ENCODE data around the gene DNAJB1.

DNA sequence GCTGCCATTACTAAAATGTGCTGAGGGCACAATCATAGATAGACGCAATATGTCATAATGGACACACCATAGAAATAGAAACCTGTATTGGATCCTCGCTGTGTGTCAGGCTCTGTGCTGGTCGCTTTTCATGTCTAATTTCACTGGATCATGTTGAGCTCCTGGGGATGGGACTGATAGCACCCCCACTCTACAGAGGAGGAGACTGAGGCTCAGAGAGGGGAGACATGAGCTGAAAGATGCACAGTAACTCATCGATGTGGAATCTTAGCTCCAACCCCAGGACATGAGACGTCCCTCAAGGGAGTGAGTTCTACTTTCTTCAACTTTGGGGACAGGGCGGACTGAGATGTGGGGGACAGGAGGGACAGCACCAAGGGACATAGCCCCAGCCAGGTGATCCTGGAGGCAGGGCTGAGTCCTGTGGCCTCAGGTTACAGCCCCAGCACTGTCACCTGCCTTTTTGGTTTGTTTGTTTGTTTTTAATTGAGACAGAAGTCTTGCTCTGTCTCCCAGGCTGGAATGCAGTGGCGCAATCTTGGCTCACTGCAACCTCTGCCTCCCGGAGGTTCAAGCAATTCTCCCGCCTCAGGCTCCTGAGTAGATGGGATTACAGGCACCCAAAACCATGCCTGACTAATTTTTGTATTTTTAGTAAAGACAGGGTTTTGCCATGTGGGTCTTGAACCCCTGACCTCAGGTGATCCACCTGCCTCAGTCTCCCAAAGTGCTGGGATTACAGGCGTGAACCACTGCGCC is 15.7 kb downstream of the DNAJB1 start:
- TF ChIP-seq, protein P1, sequence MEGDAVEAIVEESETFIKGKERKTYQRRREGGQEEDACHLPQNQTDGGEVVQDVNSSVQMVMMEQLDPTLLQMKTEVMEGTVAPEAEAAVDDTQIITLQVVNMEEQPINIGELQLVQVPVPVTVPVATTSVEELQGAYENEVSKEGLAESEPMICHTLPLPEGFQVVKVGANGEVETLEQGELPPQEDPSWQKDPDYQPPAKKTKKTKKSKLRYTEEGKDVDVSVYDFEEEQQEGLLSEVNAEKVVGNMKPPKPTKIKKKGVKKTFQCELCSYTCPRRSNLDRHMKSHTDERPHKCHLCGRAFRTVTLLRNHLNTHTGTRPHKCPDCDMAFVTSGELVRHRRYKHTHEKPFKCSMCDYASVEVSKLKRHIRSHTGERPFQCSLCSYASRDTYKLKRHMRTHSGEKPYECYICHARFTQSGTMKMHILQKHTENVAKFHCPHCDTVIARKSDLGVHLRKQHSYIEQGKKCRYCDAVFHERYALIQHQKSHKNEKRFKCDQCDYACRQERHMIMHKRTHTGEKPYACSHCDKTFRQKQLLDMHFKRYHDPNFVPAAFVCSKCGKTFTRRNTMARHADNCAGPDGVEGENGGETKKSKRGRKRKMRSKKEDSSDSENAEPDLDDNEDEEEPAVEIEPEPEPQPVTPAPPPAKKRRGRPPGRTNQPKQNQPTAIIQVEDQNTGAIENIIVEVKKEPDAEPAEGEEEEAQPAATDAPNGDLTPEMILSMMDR (optimal IDR thresholded peaks at IDR 0.05 in 1 of 3, IDR thresholded peaks at IDR 0.05 in 1 of 3, conservative IDR thresholded peaks at IDR 0.05 in 1 of 3; ENCODE audit: extremely low read depth in 1 of 3, insufficient read depth in 2 of 3, low read length in 3 of 3) = no peak
- no peak for TF ChIP-seq EZH2 (IDR thresholded peaks at IDR 0.05; ENCODE audit: low read length)

Measured in keratinocyte (primary cell).